Fibroblast of lung (primary cell): ENCODE data around the gene DDX23.

Experiments
- EZH2 ChIP-seq: IDR thresholded peaks from 2 replicates; pipeline ENCODE4 v1.5.1; 2012; ENCODE audit warnings: low read length, control low read depth, mild to moderate bottlenecking; ENCODE audit errors: missing control alignments
- TF ChIP-seq, protein P1 (sequence below), 2 donors: IDR thresholded peaks in 1 of 2; conservative IDR thresholded peaks in 1 of 2; 1 replicate in 1 of 2; 2 replicates in 1 of 2; pipeline ENCODE4 v1.5.1; 2011 to 2012; ENCODE audit warnings: low read length in 2 of 2, control low read depth in 1 of 2, inconsistent platforms in 1 of 2, low read depth in 1 of 2, mild to moderate bottlenecking in 1 of 2

DNA sequence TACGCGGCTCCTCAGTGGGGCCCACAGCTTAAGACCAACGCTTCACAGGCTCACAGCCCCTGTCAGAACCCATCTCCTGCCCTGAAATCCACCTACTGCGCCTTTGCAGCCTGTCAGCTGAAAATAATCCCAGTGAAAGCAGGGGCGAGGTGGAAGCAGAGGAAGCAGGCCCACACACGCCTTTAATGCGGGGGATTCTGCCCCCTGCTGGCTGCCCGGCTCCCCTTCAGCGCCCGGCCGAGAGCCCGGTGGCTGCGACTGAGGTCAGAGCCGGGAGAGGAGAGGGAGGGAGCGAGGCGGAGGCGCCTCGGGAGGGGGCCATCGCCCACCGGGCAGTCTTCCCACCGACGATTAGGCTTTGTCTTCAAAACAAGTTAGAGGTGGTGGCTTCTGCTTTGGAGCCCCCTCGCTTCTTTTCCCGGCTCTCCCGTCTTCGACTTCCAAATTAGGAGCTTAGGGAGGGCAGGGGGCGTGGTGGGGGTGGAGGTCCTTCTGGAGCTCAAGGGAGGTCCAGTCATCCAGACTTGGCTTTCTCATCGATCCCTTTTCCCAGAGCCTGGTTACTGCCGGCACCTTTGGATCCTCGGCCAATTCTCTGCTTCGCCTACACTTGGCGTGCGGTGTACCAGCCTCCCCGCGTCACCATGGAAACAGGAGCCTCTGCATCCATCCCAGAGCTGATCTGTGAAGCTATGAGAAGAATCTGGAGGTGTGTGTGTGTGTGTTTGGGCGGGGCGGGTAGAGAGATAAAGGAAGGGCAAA, 38.9 kb upstream of the DDX23 start:
- TF ChIP-seq, protein P1, sequence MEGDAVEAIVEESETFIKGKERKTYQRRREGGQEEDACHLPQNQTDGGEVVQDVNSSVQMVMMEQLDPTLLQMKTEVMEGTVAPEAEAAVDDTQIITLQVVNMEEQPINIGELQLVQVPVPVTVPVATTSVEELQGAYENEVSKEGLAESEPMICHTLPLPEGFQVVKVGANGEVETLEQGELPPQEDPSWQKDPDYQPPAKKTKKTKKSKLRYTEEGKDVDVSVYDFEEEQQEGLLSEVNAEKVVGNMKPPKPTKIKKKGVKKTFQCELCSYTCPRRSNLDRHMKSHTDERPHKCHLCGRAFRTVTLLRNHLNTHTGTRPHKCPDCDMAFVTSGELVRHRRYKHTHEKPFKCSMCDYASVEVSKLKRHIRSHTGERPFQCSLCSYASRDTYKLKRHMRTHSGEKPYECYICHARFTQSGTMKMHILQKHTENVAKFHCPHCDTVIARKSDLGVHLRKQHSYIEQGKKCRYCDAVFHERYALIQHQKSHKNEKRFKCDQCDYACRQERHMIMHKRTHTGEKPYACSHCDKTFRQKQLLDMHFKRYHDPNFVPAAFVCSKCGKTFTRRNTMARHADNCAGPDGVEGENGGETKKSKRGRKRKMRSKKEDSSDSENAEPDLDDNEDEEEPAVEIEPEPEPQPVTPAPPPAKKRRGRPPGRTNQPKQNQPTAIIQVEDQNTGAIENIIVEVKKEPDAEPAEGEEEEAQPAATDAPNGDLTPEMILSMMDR (conservative IDR thresholded peaks at IDR 0.05 in 1 of 2, IDR thresholded peaks at IDR 0.05 in 1 of 2; ENCODE audit: low read depth in 1 of 2, low read length in 2 of 2) = peak; percentile 83 to 85
- TF ChIP-seq EZH2 = peak; percentile 67
